Motor neuron (in vitro differentiated cells): ENCODE measurements around the gene MIR17HG. TPM values are rescaled to one million over a fixed set of nuclear protein-coding genes. Genes with fewer than 3 reads are reported as not detected.
"Not testable (repeated sequence)": the region's sequence is repeated elsewhere in the genome, so short reads cannot be mapped to it uniquely, and the experiment has no call there.

Source experiments
- ATAC-seq, 8 experiments: fragments of 200-7000 bp; cut with Tn5 transposase; replicated peaks in 6 of 8; 2 replicates each; pipeline ENCODE4 v1.8.0; 2021; ENCODE audit warnings: mild to moderate bottlenecking in 8 of 8, moderate library complexity in 8 of 8
- H3K27ac ChIP-seq, 2 donors: fragments of 250-450 bp; sonication (Bioruptor Pico); 2 replicates each; pipeline ENCODE4 v1.9.0; 2021; ENCODE audit warnings: antibody characterized with exemption in 2 of 2, mild to moderate bottlenecking in 2 of 2, moderate library complexity in 1 of 2
- H3K4me1 ChIP-seq, 2 donors: fragments of 250-450 bp; sonication (Bioruptor Pico); replicated peaks in 1 of 2; 2 replicates each; pipeline ENCODE4 v1.6.1; 2021; ENCODE audit warnings: antibody characterized with exemption in 2 of 2, mild to moderate bottlenecking in 2 of 2, moderate library complexity in 1 of 2
- H3K4me3 ChIP-seq, 5 donors: fragments of 250-450 bp; sonication (Bioruptor Pico); 2 replicates each; pipeline ENCODE4 v1.9.0; 2021; ENCODE audit warnings: antibody characterized with exemption in 5 of 5, mild to moderate bottlenecking in 5 of 5, moderate library complexity in 4 of 5
- WGBS, 10 experiments: fragments of 450-650 bp; shearing (Covaris generic); methylation state at CpG; one replicate each; pipeline ENCODE4 v1.0.0; 2022; 5-methylcytosine and 5-hydroxymethylcytosine counted together
- in situ Hi-C, 9 experiments: fragments of 400-800 bp; cut with MboI; loops; one replicate each; pipeline ENCODE4 v1.15.0; 2021; ENCODE audit warnings: low sequenced_read_pairs in 9 of 9, low pct_unique_long_range_greater_than_20kb in 2 of 9; ENCODE audit not compliant: unreplicated experiment in 9 of 9
- total RNA-seq, 8 experiments: library from RNA; unstranded; fragments of 300-600 nt; gene quantifications; 2 replicates each; pipeline versions ENCODE4 v1.2.3 to v1.2.4, GENCODE V29; 2022

Gene MIR17HG
- total RNA-seq, 8 experiments from 2014 or later = 6.0 to 26.3 (median 9.2) TPM

DNA sequence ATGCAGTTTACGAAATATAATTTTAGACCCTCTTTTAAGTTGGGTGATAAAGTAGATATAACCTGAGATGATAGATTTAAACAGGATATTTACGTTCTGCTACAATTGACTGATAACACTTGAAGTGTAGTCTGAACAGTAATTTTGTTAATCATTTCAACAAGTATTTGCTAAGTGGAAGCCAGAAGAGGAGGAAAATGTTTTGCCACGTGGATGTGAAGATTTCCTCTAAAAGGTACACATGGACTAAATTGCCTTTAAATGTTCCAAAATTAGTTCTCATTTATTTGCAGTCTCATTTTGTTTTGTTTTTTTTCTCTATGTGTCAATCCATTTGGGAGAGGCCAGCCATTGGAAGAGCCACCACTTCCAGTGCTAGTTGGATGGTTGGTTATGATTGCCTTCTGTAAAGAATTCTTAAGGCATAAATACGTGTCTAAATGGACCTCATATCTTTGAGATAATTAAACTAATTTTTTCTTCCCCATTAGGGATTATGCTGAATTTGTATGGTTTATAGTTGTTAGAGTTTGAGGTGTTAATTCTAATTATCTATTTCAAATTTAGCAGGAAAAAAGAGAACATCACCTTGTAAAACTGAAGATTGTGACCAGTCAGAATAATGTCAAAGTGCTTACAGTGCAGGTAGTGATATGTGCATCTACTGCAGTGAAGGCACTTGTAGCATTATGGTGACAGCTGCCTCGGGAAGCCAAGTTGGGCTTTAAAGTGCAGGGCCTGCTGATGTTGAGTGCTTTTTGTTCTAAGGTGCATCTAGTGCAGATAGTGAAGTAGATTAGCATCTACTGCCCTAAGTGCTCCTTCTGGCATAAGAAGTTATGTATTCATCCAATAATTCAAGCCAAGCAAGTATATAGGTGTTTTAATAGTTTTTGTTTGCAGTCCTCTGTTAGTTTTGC is 2.8 kb downstream of the MIR17HG start:
- in situ Hi-C loops = no loop called here
- Histone ChIP-seq H3K4me3 (peak overlapping the region in 4 of 5 donors; percentile 73 to 99 (median 80)), H3K4me1 (peaks cover 12 to 20% of the 10 kb centered on the region in 2 donors), H3K27ac (no peak overlapping the region)
- 11 to 64% (median 20%) methylated on average over 3 to 5 of the region's 5 CpGs for WGBS, 10 experiments
- no peak for ATAC-seq

DNA sequence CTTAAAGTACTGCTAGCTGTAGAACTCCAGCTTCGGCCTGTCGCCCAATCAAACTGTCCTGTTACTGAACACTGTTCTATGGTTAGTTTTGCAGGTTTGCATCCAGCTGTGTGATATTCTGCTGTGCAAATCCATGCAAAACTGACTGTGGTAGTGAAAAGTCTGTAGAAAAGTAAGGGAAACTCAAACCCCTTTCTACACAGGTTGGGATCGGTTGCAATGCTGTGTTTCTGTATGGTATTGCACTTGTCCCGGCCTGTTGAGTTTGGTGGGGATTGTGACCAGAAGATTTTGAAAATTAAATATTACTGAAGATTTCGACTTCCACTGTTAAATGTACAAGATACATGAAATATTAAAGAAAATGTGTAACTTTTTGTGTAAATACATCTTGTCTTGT is 3.6 kb downstream of the MIR17HG start:
- H3K27ac ChIP-seq = no peak overlapping the region

DNA sequence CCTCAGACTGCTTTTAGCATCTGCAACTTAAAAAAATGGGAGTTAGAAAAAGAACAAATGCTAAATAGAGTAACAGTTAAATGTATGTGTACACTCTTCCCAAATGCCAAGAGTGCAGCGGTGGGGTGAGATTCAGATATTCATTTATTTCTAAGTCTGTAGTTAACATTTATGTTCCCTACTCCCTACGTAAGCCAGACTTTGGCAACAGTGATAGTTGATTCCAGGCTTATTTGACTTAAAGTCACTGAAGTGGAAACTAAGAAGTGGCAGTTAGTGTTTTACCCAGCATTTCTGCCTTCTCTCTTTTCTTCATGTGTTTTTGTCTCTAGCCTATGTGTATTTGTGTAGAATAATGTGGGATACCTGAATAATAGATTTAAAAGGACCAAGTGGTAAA is 4.5 kb downstream of the MIR17HG start:
- Histone ChIP-seq H3K4me3 (no peak overlapping the region), H3K4me1 (peaks cover 12 to 20% of the 10 kb centered on the region in 2 donors), H3K27ac (no peak overlapping the region)
- no peak for ATAC-seq
- WGBS, 10 experiments = 22 to 100% (median 92%) methylated on average over 1 to 2 of the region's 2 CpGs; no CpG with 5 or more reads in 1 of the 10 experiments
- in situ Hi-C loops = no loop called here

More for the DNA sequence above, 3.6 kb downstream of the MIR17HG start:
- WGBS, 10 experiments = 58 to 100% (median 87%) methylated on average over 1 to 5 of the region's 5 CpGs; no CpG with 5 or more reads in 1 of the 10 experiments
- no peak for ATAC-seq
- Histone ChIP-seq H3K4me3 (no peak overlapping the region), H3K4me1 (peaks cover 12 to 20% of the 10 kb centered on the region in 2 donors)
- in situ Hi-C loops = no loop called here

DNA sequence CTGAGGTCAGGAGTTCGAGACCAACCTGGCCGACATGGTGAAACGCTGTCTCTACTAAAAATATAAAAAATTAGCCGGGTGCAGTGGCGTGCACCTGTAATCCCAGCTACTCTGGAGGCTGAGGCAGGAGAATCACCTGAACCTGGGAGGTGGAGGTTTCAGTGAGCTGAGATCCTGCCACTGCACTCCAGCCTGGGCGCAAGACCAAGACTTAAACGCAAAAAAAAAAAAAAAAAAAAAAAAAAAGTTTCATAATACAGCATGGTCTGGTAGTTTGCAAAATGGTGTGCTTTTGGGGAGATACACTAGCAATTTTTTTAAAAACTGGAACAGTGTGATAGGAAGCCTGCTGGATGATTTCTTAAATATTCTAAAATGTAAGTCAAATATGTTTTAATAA is 5.4 kb downstream of the MIR17HG start:
- peaks cover 12 to 20% of the 10 kb centered on the region in 2 donors for H3K4me1 ChIP-seq
- H3K4me3 ChIP-seq, in situ Hi-C loops, H3K27ac ChIP-seq, ATAC-seq: not testable (repeated sequence)
- WGBS, 10 experiments = 44 to 100% (median 95%) methylated on average over 1 to 6 of the region's 7 CpGs; no CpG with 5 or more reads in 1 of the 10 experiments

DNA sequence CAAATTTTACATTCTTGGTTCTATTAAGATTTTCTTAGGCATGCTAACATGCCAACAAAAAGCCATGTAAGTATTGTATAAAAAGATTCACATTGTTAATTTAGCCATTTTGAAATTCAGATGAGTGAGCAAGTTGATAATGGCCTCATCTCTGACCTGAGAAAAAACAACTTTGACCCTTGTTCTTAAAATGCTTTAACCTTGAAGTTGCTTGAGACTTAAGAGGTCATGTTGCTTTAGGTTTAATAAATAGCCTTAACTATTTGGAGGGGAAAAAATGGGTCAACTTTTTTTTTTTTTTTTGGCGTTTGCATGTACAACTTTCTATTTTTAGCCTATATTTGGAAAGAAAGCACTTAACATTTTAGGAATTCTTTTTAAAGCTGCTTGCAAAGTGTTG is 6.0 kb downstream of the MIR17HG start:
- no peak for ATAC-seq
- in situ Hi-C loops = no loop called here
- 17 to 100% (median 71%) methylated on average over 1 of the region's 1 CpG; no CpG with 5 or more reads in 3 of the 10 experiments for WGBS, 10 experiments
- no peak overlapping the region for H3K4me3 ChIP-seq
- peaks cover 12 to 20% of the 10 kb centered on the region in 2 donors for H3K4me1 ChIP-seq
- H3K27ac ChIP-seq = no peak overlapping the region

DNA sequence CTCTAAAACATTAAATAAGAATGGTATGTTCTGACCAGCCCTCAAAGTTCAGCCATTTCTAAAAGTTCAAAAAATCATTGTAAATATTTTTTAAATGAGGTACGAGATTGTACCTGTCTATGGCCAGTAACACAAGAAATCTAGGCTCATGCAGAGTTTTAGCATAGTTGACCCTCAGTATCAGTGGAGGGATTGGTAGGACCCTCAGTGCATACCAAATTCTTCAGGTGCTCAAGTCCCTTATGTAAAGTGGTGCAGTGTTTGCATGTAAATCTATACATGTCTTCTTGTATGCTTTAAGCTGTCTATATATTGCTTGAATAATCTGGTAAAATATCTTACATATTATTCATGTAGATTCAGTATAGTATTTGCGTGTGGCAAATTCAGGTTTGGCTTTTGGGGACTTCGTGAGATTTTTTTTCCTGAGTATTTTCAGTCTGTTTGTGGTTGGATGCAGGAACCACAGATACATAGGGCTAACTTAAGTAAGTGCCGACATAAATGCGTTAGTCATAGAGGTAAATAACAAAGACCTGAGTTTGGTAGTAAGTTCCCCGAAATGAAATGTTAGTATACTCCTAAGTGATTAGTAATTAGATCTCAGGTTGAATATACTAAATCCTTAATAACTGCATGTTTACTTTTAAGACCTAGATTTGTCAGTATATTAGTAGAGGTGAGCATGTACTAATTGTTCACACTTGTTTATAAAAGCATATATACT is 7.8 kb downstream of the MIR17HG start:
- ATAC-seq = no peak
- H3K4me1 ChIP-seq = peaks cover 8 to 15% of the 10 kb centered on the region in 2 donors
- in situ Hi-C loops = no loop called here
- WGBS, 10 experiments = 90 to 100% (median 97%) methylated on average over 1 to 6 of the region's 6 CpGs
- H3K4me3 ChIP-seq = no peak overlapping the region
- H3K27ac ChIP-seq = no peak overlapping the region

DNA sequence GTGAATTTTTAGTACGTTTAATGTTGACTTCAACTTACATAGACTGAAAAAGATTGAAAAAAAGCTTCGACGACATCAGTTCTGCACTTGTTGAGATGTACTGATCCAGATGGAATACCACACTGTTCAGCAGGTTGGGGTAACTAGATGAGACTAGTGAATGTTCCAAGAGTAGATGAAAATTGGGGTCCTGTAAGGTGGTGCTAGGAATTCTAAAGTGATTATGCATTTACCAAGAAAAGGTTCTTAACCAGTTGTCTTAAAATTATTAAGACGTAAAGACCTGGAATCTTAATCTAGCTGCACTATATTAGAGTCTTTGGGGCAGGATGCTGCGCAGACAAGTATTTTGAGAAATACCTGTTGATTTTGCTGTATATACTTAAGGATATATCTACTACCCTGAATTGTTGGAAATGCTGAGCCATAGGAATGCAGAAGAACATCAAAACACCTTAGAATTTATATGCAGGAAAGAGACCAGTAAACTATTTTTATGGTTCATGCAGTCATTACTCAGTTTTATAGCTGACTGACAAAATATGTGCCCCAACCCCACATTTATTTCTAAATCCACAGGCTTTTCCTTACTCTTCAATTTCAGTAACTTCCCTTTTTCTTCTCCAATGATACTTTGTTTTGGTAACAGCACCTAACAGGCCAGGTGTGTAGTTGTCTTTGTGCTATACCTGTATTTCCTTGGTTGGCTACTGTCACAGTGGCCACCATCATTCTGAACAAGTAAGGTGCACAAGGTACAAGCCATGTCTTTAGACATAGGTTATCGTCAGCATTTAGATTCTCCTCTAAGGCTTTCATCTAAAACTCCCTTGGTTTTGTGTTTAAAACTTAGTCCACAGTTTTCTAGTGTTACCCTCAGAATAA is 8.6 kb downstream of the MIR17HG start:
- Histone ChIP-seq H3K4me1 (peaks cover 2 to 7% of the 10 kb centered on the region in 2 donors), H3K4me3 (no peak overlapping the region), H3K27ac (no peak overlapping the region)
- in situ Hi-C loops = no loop called here
- 85 to 100% (median 97%) methylated on average over 2 to 6 of the region's 6 CpGs for whole genome bisulfite sequencing, 10 experiments
- ATAC-seq = no peak

DNA sequence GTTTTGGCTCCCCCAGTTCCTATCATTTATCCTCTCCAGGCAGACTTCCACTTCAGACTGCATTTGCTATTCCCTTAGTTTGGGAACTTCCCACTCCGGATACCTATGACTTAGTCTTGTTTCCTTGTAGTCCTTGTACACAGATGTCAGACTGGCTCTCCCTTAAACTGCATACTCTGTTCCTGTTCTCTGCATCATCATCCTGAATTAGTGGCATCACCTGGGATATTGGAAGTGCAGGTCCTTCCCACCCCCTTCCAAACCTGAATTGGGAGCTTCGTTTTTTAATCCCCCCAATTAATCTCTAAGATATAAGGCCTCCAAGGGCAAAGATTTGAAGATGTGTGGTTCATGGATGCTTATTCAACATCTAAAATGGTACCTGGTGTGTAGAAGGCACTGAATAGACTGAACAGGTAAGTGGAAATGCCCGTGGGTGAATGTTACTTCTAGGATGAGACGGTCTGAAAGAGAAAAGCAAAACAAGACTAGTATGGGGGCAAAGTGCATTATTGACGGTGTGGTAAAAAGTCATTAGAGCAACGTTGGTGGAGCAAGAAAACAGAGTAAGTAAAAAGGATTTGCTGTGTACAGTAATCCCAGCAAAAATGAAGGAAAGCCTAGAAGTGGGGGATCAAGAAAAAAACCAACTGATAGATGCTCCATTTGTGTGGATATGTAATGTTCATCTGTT is 9.6 kb downstream of the MIR17HG start:
- in situ Hi-C loops = no loop called here
- H3K4me1 ChIP-seq = peaks cover 0 to 3% of the 10 kb centered on the region in 2 donors
- WGBS, 10 experiments = 60 to 93% (median 76%) methylated on average over 2 to 6 of the region's 6 CpGs; no CpG with 5 or more reads in 1 of the 10 experiments
- H3K27ac ChIP-seq = peak overlapping the region in 1 of 2 donors; percentile 13
- no peak for ATAC-seq
- no peak overlapping the region for H3K4me3 ChIP-seq

DNA sequence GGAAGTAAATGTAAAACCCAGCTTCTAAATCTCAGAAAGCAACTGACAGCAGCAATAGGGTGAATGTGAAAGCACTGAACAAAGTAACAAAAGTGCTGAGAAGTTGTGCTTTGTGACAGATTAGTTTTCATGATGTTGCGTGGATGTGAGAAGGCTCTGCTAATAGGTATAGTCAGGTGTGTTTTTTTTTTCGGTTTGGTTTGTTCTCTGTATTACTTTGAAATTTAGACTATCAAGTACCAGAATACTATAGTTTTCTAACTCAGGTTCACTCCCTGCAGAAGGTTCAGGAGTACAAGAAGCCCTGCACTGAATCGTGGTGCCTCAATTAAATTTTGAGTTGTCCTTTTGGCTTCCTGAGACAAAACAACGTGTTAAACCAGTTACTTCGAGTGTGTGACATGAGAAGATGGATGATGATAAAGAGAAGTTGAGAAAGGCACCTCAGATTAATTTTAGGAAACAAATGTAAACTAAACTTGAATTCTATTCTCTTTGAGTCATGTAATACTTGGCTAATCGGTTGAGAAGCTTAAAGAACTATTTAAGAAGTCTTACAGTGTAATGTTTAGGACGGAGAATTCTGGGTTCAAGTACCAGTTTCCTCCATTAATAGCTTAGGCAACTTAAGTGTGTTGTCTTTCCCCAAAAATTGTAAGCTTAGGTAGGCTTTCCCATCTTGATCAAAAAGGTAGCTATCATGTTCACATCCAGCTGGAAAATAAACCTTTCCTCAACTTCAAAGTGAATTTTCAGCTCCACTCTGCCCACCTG is 10.3 kb downstream of the MIR17HG start:
- Histone ChIP-seq H3K27ac (no peak overlapping the region), H3K4me3 (no peak overlapping the region), H3K4me1 (peaks cover 0 to 3% of the 10 kb centered on the region in 2 donors)
- ATAC-seq = no peak
- WGBS, 10 experiments = 50 to 94% (median 81%) methylated on average over 2 to 7 of the region's 7 CpGs
- in situ Hi-C loops = no loop called here

DNA sequence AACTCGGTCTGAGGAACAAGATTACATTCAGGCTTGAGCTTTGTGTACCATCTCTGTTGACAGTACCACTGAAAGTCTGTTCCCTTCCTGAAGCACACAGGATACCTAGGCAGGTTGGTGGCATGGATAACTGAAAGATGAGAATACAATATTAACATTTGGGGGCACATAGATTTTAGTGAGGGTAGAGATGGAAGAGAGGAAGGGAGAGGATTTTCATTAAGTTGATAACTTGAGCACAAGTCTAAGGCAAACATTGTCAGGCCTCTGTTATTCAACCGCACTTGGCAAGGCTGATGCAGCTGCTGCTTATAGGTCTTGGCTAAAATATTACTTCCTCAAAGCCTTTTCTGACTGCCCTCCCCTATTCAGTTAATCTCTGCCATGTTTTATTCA is 10.9 kb downstream of the MIR17HG start:
- in situ Hi-C loops = no loop called here
- no peak overlapping the region for H3K27ac ChIP-seq
- 14 to 100% (median 89%) methylated on average over 1 to 2 of the region's 2 CpGs; no CpG with 5 or more reads in 4 of the 10 experiments for WGBS, 10 experiments
- H3K4me1 ChIP-seq = peaks cover 0 to 3% of the 10 kb centered on the region in 2 donors
- no peak overlapping the region for H3K4me3 ChIP-seq
- ATAC-seq = peak in 1 of 8 experiments; percentile 7

DNA sequence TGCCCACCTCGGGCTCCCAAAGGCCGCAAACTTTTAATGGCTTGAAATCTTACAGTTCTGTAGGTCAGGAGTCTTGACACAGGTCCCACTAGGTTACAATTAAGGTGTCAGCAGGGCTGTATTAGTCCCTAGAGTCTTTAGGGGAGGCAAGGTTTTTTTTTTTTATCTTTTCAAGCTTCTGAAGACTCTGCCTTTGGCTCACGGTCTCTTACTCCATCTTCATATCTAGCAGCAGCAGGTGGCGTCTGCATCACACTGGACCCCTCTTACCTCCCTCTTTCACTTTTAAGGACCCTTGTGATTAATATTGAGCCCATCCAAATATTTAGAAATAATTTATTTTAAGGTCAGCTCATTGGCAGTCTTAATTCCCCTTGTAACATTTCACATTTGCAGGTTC is 11.6 kb downstream of the MIR17HG start:
- 75 to 96% (median 83%) methylated on average over 2 to 4 of the region's 4 CpGs; no CpG with 5 or more reads in 2 of the 10 experiments for WGBS, 10 experiments
- in situ Hi-C loops = no loop called here
- Histone ChIP-seq H3K4me3 (no peak overlapping the region), H3K27ac (no peak overlapping the region), H3K4me1 (no peaks in the 10 kb centered on the region)
- no peak for ATAC-seq
